HG03558 (cell line): ENCODE results near the gene FJX1.
"Not testable (repeated sequence)": the region's sequence is repeated elsewhere in the genome, so short reads cannot be mapped to it uniquely, and the experiment has no call there.

ENCODE experiments used
- ATAC-seq: cut with Tn5 transposase; IDR thresholded peaks from one replicate; pipeline ENCODE4 v1.9.1; 2021; ENCODE audit warnings: moderate number of reproducible peaks; ENCODE audit not compliant: unreplicated experiment; ENCODE audit errors: extremely low read depth

The FJX1 gene

DNA sequence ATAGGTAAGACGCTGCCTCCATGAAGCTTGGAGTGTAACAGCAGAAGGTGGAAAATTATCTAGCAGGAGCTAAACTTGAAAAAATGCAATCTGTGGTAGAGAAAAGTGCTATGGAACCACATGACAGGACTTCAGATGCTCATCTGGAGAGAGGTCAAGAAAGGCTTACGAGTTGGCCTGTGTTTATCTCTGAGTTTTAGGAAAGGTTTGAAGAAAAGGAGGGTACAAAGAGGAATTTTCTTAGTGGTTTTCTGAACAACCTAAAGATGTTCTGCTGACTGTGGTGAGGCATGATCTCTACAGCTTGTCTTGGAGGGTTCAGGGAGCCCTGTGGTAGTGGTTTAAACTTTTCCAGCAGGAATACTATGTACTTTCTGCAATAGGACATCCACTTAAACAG, 8.2 kb downstream of the FJX1 start:
- no peak for ATAC-seq

DNA sequence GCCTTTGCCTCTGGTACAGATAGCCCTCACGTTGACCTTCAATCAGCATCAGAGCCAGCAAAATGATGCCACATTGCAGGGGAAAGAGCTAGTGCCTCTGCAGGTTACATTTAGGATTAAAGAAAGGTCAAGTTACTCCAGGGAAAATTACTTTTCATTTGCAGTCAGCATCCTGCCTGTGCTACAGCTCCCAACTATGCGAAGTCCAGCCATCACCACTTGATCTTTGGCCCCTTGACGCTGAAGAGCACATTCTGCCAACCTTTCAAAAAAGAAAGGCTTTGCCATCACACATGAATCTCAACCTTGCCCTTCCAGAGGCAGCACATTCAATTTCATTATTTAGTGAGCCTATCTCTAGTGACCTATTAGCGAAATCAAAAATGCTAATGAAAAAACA, 11.3 kb downstream of the FJX1 start:
- no peak for ATAC-seq

- no peak for ATAC-seq
These were observed 11.7 kb downstream of the FJX1 start for GRCh38 chr11:35629914-35630313.

GRCh38 chr11:35631891-35632290, 13.6 kb downstream of the FJX1 start:
- no peak for ATAC-seq

- ATAC-seq, result no peak
These were observed 14.0 kb downstream of the FJX1 start for GRCh38 chr11:35632301-35632700.

- no peak for ATAC-seq
These were observed 15.7 kb downstream of the FJX1 start for GRCh38 chr11:35633827-35634423.

GRCh38 chr11:35635933-35636332, 17.7 kb downstream of the FJX1 start:
- ATAC-seq, result no peak

- ATAC-seq, result no peak
These were observed 21.4 kb downstream of the FJX1 start for GRCh38 chr11:35639591-35640179.

DNA sequence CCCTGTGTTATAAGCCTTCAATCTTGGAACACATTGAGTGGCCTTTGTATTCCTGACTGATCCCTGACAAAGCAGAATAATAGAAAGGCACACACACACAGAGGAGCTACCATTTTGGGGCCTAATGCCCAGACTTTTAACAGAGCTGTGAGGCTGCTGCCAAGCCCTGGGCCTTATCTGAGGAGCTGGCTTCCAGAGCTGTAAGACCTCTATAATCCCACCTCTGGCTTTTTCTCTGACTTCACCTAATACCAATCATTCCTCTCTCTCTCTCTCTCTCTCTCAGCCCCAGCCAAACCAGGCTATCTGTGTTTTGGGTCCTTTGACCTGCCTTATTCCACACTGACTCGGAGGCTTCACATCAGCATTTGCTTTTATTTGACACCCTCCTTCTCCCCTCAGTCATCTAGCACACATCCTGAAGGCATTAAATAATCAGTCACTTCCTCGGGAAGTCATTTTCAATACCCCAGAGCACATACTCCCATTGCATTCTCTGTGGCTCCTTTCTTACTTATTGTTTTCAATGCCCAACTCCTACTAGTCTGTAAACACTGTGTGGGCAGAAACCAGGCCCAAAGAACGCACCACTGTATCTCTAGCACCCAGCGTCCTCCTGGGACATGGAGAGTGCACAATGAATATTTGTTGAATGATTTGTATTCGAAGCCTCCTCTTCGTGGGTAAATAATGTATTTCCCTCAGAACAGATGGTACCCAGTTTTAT, 23.1 kb downstream of the FJX1 start:
- no peak for ATAC-seq

DNA sequence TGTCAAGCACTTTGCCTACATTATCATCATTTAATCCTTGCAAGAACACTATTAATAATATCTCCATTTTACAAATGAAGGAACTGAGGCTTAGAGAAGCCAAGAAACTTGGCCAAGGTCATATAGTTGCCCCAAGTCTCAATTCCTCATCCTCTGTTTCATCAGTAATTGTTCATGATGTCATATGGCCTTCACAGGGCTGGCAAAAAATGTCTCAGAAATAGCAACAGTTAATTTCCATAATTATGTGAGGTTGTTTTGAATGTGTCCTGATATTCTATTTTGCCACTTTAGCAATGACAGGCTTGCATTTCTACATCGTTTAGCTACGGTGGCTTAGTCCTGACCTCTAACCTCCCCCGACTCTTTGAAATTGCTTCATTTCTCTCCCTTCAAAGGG, 23.7 kb downstream of the FJX1 start:
- no peak for ATAC-seq

DNA sequence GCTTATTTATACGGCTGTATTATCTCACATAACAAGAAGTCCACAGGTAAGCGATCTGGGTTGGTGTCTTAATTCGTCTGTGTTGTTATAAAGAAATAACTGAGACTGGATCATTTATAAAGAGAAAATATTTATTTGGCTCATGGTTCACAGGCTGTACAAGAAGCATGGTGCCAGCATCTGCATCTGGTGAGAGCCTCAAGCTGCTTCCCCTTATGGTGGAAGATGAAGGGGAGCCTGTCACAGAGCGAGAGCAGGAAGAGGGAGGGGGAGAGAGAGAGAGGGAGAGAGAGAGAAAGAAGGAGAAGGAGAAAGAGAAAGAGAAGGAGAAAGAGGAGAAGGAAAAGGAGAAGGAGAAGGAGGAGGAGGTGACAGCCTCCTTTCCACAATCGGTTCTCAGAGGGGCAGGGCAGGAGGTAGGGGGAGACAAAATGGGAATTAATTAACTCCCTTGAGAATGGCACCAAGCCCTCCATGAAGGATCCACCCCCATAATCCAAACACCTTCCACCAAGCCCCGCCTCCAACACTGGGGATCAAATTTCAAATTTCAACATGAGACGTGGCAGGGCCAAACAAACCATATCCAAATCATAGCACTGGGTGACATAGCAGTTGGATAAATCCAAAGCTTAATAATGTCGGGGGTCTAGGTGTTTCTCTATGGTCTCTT, 29.3 kb downstream of the FJX1 start:
- no peak for ATAC-seq

DNA sequence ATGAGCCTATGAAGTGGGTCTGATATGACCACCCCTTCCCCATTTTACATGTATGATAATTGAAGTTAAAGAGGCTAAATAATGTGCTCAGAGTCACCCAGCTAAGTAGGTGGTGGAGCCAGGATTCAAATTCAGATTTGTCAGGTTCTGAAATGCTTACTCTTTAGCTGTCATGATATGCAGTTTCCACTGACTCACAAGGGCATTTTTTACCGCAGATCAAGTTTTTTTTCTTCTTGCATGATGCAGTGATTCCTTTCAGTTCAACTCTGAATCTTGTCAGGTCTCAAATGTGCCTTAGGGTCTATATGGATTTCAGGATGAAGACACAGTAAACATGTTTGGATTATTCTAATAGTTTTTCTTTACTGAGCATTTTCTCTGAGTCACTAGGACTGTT, 31.7 kb downstream of the FJX1 start:
- ATAC-seq, result no peak

DNA sequence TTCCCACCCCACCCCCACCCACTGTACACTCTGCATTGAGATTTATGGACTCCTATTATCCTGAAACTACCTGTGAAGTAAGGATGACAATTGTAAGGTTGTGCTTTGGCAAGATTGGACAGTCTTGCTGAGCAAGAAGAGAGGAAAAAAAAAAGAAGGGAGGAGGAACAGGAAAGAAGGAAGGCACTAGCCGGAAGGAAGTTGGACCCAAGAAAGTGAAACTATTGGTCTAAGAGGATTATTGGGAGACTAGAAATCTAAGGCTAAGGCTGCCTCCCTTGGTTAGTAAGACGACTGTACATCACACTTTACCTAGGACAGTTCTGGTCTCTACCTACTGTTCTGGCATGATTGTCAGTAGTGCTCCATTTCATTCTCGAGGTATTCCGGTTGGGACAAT, 32.2 kb downstream of the FJX1 start:
- no peak for ATAC-seq

DNA sequence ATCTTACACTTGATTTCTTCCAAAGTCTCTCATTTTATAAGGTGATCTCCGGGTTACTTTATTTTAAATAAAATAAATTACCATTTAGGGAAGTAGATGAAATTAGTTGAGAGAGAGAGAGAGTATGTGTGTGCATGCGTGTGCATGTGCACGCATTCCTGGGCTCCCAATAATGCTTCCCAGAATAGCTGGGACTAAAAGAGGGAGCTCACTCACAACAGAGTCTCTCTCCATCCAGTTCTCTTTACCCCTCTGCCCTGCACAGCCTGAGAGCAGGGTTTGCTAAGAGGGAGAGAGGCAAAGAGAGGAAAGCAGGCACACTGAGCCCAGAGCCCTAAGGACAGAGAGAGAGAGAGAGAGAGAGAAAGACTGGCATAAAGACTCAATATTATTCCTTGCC, 33.0 kb downstream of the FJX1 start:
- ATAC-seq, result no peak

DNA sequence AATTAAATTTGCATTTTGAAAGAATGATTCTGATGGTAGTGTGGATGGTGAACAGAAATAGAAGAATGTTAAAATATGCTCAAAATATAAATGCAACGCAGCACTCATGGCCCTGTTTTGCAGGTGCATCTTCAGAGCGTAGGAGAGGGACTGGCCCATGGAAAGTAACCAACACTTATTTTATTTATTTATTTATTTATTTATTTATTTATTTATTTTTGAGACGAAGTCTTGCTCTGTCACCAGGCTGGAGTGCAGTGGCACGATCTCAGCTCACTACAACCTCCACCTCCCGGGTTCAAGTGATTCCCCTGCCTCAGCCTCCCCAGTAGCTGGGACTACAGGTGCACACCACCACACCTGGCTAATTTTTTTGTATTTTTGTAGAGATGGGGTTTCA, 34.5 kb downstream of the FJX1 start:
- ATAC-seq, result not testable (repeated sequence)

- no peak for ATAC-seq
These were observed 36.5 kb downstream of the FJX1 start for GRCh38 chr11:35654711-35655110.

DNA sequence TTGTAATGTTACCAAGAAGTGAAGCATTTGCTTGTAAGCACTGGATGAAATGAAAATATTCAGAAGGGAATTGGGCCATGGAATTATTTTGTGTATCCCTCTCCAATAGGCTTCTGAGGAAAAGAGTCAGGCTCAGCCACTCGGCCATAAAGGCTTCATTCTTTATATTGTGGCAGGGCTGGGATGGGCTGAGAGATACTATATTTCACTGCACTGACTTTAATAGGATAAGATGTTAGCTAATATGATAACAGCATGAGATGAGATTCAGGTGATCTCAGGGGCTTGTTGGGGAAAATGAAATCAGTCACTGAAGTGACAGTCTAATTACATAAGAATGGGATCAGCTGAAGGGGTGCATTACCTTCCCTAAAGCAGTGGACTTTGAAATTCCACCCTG, 37.0 kb downstream of the FJX1 start:
- ATAC-seq, result no peak

GRCh38 chr11:35655856-35656255, 37.6 kb downstream of the FJX1 start:
- no peak for ATAC-seq

GRCh38 chr11:35658020-35658948, 40.0 kb downstream of the FJX1 start:
- ATAC-seq, result no peak

GRCh38 chr11:35661534-35661933, 43.3 kb downstream of the FJX1 start:
- ATAC-seq, result no peak
